IMR-90 (cell line): ENCODE data around the gene PNPLA2.

Experiments
- POLR2A ChIP-seq: IDR thresholded peaks from 2 replicates; pipeline ENCODE4 v1.6.1; 2012; ENCODE audit warnings: mild to moderate bottlenecking, low read depth, low read length
- TF ChIP-seq, protein P1 (sequence below): conservative IDR thresholded peaks from 2 replicates; pipeline ENCODE4 v1.5.1; 2012; ENCODE audit warnings: mild to moderate bottlenecking, low read depth, low read length, improper control_type of control experiment

DNA sequence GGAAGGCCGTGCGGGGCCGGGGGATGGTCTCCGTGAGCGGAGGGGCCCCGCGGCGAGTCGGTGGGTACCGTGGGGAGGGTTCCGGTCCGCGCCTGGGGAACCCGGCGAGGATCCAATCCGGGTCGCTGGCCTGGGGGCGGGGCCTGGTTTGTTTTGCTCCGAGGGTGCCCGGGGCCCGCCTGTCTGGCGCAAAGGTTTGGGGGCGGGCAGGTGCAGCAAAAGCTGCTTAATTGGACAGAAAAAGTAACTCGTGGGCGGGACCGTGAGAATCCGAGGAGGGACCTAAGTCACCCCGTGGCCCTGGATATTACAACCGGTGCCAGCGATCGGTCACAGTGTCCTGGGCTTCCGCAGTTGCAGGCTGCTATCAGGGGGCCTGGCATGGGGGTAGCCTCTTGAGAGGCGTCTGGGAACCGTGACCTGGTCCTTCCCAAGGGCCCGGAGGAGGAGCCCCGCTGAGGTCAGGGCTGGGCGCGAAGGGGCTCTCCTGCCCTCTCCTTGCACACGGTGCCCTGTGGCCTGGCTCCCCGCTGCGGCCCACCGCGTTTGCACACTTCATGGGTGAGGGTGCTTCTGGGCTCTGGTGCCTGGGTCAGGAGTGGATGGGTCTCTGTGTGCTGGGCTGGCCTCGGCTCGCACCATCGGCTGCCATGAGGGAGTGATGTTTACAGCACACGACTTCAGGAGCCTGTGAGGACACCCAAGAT is 1.4 kb downstream of the PNPLA2 start:
- TF ChIP-seq, protein P1, sequence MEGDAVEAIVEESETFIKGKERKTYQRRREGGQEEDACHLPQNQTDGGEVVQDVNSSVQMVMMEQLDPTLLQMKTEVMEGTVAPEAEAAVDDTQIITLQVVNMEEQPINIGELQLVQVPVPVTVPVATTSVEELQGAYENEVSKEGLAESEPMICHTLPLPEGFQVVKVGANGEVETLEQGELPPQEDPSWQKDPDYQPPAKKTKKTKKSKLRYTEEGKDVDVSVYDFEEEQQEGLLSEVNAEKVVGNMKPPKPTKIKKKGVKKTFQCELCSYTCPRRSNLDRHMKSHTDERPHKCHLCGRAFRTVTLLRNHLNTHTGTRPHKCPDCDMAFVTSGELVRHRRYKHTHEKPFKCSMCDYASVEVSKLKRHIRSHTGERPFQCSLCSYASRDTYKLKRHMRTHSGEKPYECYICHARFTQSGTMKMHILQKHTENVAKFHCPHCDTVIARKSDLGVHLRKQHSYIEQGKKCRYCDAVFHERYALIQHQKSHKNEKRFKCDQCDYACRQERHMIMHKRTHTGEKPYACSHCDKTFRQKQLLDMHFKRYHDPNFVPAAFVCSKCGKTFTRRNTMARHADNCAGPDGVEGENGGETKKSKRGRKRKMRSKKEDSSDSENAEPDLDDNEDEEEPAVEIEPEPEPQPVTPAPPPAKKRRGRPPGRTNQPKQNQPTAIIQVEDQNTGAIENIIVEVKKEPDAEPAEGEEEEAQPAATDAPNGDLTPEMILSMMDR: no peak
- TF ChIP-seq POLR2A: no peak
